Neural cell (in vitro differentiated cells): ENCODE data around the gene CEACAM3. TPM values are rescaled to one million over a fixed set of nuclear protein-coding genes. Genes with fewer than 3 reads are reported as not detected.

Experiments
- H2AFZ ChIP-seq: fragments of 200-600, 300-800 bp; sonication (generic), shearing (Covaris generic); 2 replicates; pipeline ENCODE4 v1.6.0; 2014; ENCODE audit warnings: low read depth, mild to moderate bottlenecking, antibody characterized with exemption, low read length, moderate library complexity
- H3F3A ChIP-seq: fragments of 200-600 bp; shearing (Covaris generic); 2 replicates; pipeline ENCODE4 v1.6.1; 2016; ENCODE audit warnings: mild to moderate bottlenecking, moderate library complexity, mixed read lengths, antibody characterized with exemption, low read length; ENCODE audit not compliant: insufficient read depth, poor library complexity, severe bottlenecking
- H3K27ac ChIP-seq: fragments of 200-600, 300-800 bp; sonication (generic), shearing (Covaris generic); 2 replicates; pipeline ENCODE4 v1.5.1; 2014; ENCODE audit warnings: mild to moderate bottlenecking, low read length, moderate library complexity
- H3K27me3 ChIP-seq: fragments of 300-800, 200-600 bp; sonication (generic), shearing (Covaris generic); 2 replicates; pipeline ENCODE4 v1.6.0; 2014; ENCODE audit warnings: mild to moderate bottlenecking, low read depth, low read length, moderate library complexity; ENCODE audit not compliant: insufficient read depth
- H3K36me3 ChIP-seq: fragments of 300-800, 200-600 bp; sonication (generic), shearing (Covaris generic); 2 replicates; pipeline ENCODE4 v1.5.1; 2014; ENCODE audit warnings: mild to moderate bottlenecking, antibody characterized with exemption, low read length, moderate library complexity; ENCODE audit not compliant: insufficient read depth
- H3K4me2 ChIP-seq: fragments of 300-800, 200-600 bp; sonication (generic), shearing (Covaris generic); 2 replicates; pipeline ENCODE4 v1.6.0; 2014; ENCODE audit warnings: mild to moderate bottlenecking, low read length
- H3K4me3 ChIP-seq: fragments of 300-800, 200-600 bp; sonication (generic), shearing (Covaris generic); 2 replicates; pipeline ENCODE4 v1.5.1; 2014; ENCODE audit warnings: mild to moderate bottlenecking, low read length, moderate library complexity
- H3K79me2 ChIP-seq: fragments of 200-600 bp; shearing (Covaris generic); replicated peaks from 2 replicates; pipeline ENCODE4 v1.6.0; 2014; ENCODE audit warnings: mild to moderate bottlenecking, low read length, moderate library complexity; ENCODE audit not compliant: insufficient read depth
- H3K9ac ChIP-seq: fragments of 300-800, 200-600 bp; sonication (generic), shearing (Covaris generic); 2 replicates; pipeline ENCODE4 v1.6.1; 2016; ENCODE audit warnings: mild to moderate bottlenecking, low read length, mixed read lengths
- H3K9me2 ChIP-seq: fragments of 200-600 bp; shearing (Covaris generic); 2 replicates; pipeline ENCODE4 v1.6.1; 2016; ENCODE audit warnings: mild to moderate bottlenecking, low read length, mixed read lengths; ENCODE audit not compliant: insufficient read depth
- H3K9me3 ChIP-seq: fragments of 200-600, 300-800 bp; sonication (generic), shearing (Covaris generic); 2 replicates; pipeline ENCODE4 v1.6.1; 2016; ENCODE audit warnings: mild to moderate bottlenecking, mixed run types, low read length, moderate library complexity, mixed read lengths
- H4K20me1 ChIP-seq: fragments of 200-600 bp; shearing (Covaris generic); 2 replicates; pipeline ENCODE4 v1.6.1; 2016; ENCODE audit warnings: mild to moderate bottlenecking, mixed run types; ENCODE audit not compliant: insufficient read depth
- CTCF ChIP-seq: fragments of 450-650 bp; IDR thresholded peaks from 2 replicates; pipeline ENCODE4 v1.5.1; 2014; ENCODE audit warnings: antibody characterized with exemption, mild to moderate bottlenecking, moderate library complexity; ENCODE audit not compliant: poor library complexity, severe bottlenecking
- EP300 ChIP-seq: fragments of 450-650 bp; conservative IDR thresholded peaks from 2 replicates; pipeline ENCODE4 v1.6.1; 2014; ENCODE audit warnings: antibody characterized with exemption, mild to moderate bottlenecking, moderate library complexity; ENCODE audit not compliant: poor library complexity, severe bottlenecking
- EZH2 ChIP-seq: fragments of 200-600, 300-800 bp; shearing (Covaris generic), sonication (generic); IDR thresholded peaks from 2 replicates; pipeline ENCODE4 v1.6.1; 2014; ENCODE audit warnings: antibody characterized with exemption, low read length, borderline replicate concordance, mild to moderate bottlenecking; ENCODE audit not compliant: insufficient read depth, poor library complexity, severe bottlenecking
- MXI1 ChIP-seq: fragments of 450-650 bp; conservative IDR thresholded peaks from 2 replicates; pipeline ENCODE4 v1.6.1; 2014; ENCODE audit warnings: antibody characterized with exemption, mild to moderate bottlenecking; ENCODE audit not compliant: poor library complexity, severe bottlenecking
- POLR2AphosphoS5 ChIP-seq: IDR thresholded peaks from 2 replicates; pipeline ENCODE4 v1.6.1; 2012
- RAD21 ChIP-seq: fragments of 450-650 bp; conservative IDR thresholded peaks from 2 replicates; pipeline ENCODE4 v1.6.1; 2014; ENCODE audit warnings: antibody characterized with exemption, mild to moderate bottlenecking, moderate library complexity
- REST ChIP-seq: IDR thresholded peaks from 2 replicates; pipeline ENCODE4 v1.6.1; 2012; ENCODE audit warnings: borderline replicate concordance
- SMC3 ChIP-seq: fragments of 450-650 bp; conservative IDR thresholded peaks from 2 replicates; pipeline ENCODE4 v1.6.1; 2014; ENCODE audit warnings: antibody characterized with exemption, mild to moderate bottlenecking, moderate library complexity; ENCODE audit not compliant: poor library complexity
- TAF1 ChIP-seq: IDR thresholded peaks from 2 replicates; pipeline ENCODE4 v1.6.1; 2012; ENCODE audit warnings: low read depth
- polyA plus RNA-seq: library from polyadenylated mRNA; depleted of rRNA; stranded (reverse); fragments of >200 nt; gene quantifications from 2 replicates; pipeline ENCODE4 v1.2.3, GENCODE V29; 2014

CEACAM3 gene
- polyA plus RNA-seq, 1 donor from 2014 or later: not detected

- H3K9me2 ChIP-seq: no peaks in the 10 kb centered on the region
- H3K27ac ChIP-seq: no peak within 1 kb of the TSS
- H3F3A ChIP-seq: no peaks in the 10 kb centered on the region
- H3K9ac ChIP-seq: no peak within 1 kb of the TSS
- TF ChIP-seq POLR2AphosphoS5 (no peak), SMC3 (no peak), RAD21 (no peak), EP300 (no peak)
- no peak within 1 kb of the TSS for H2AFZ ChIP-seq
- no peaks in the 10 kb centered on the region for H4K20me1 ChIP-seq
- no peak within 1 kb of the TSS for H3K4me3 ChIP-seq
- H3K9me3 ChIP-seq: no peaks in the 10 kb centered on the region
- no peaks in the 10 kb centered on the region for H3K79me2 ChIP-seq
- no peaks in the 10 kb centered on the region for H3K36me3 ChIP-seq
- H3K4me2 ChIP-seq: no peak within 1 kb of the TSS
- H3K27me3 ChIP-seq: no peaks in the 10 kb centered on the region
Observed at GRCh38 chr19:41755328-41755913, 41.0 kb upstream of the CEACAM3 start, which contains the start of gene CEACAM6. Gene CEACAM6, plus strand, starts transcription at chr19:41755530. Its CDS starts 109 bp downstream, at chr19:41755639.

- no peak for TF ChIP-seq TAF1
- no peak for TF ChIP-seq EP300
- TF ChIP-seq CTCF: no peak
- no peak for TF ChIP-seq SMC3
- no peak for TF ChIP-seq MXI1
- no peak for TF ChIP-seq EZH2
- no peak for TF ChIP-seq RAD21
- no peak for TF ChIP-seq REST
- TF ChIP-seq POLR2AphosphoS5: no peak
- H3K79me2 ChIP-seq: no peaks in the 10 kb centered on the region
- H3K36me3 ChIP-seq: no peaks in the 10 kb centered on the region
- no peak overlapping the region for H3K9ac ChIP-seq
- H3K27me3 ChIP-seq: no peaks in the 10 kb centered on the region
- no peak overlapping the region for H3K27ac ChIP-seq
- H3K9me3 ChIP-seq: no peaks in the 10 kb centered on the region
- no peak overlapping the region for H3K4me2 ChIP-seq
- no peaks in the 10 kb centered on the region for H3K9me2 ChIP-seq
- no peaks in the 10 kb centered on the region for H3F3A ChIP-seq
- no peak overlapping the region for H2AFZ ChIP-seq
- no peak overlapping the region for H3K4me3 ChIP-seq
- no peaks in the 10 kb centered on the region for H4K20me1 ChIP-seq
Observed at GRCh38 chr19:41758846-41759245, 37.5 kb upstream of the CEACAM3 start.
